Natural killer cell (primary cell): Measurements from ENCODE around the gene WIPF3. TPM values are rescaled to one million over a fixed set of nuclear protein-coding genes. Genes with fewer than 3 reads are reported as not detected.
"Not testable (repeated sequence)": the region's sequence is repeated elsewhere in the genome, so short reads cannot be mapped to it uniquely, and the experiment has no call there.

Experiments
- ATAC-seq, 3 donors: fragments of 150-1000 bp in 2 of 3; fragments of 200-7000 bp in 1 of 3; cut with Tn5 transposase; 1 replicate in 1 of 3; 2 replicates in 2 of 3; pipeline ENCODE4 v1.10.0; 2021; ENCODE audit warnings: mild to moderate bottlenecking in 2 of 3, moderate library complexity in 2 of 3
- DNase-seq, 2 donors: peaks; one replicate each; pipeline versions ENCODE4 v3.0.0 to v3.0.0-alpha.2; 2013 to 2021; ENCODE audit warnings: mixed read lengths in 1 of 2
- H3K27ac ChIP-seq: one replicate; pipeline ENCODE4 v1.5.1; 2013; ENCODE audit warnings: mild to moderate bottlenecking, low read length
- H3K27me3 ChIP-seq: one replicate; pipeline ENCODE4 v1.6.1; 2013; ENCODE audit warnings: low read length; ENCODE audit not compliant: control insufficient read depth, insufficient read depth
- H3K36me3 ChIP-seq: one replicate; pipeline ENCODE4 v1.6.1; 2013; ENCODE audit warnings: low read length; ENCODE audit not compliant: control insufficient read depth, insufficient read depth
- H3K4me1 ChIP-seq: one replicate; pipeline ENCODE4 v1.6.1; 2013; ENCODE audit warnings: low read length; ENCODE audit not compliant: control insufficient read depth, insufficient read depth
- H3K4me3 ChIP-seq: one replicate; pipeline ENCODE4 v1.5.1; 2013; ENCODE audit warnings: low read length
- H3K9me3 ChIP-seq: one replicate; pipeline ENCODE4 v1.6.1; 2013; ENCODE audit warnings: low read length; ENCODE audit not compliant: control insufficient read depth, insufficient read depth
- H3K27ac Mint-ChIP-seq, 2 donors: one replicate each; pipeline ENCODE4 v1.8.0; 2022; ENCODE audit warnings: mild to moderate bottlenecking in 2 of 2, mixed read lengths in 2 of 2, moderate library complexity in 1 of 2
- H3K27me3 Mint-ChIP-seq, 2 donors: one replicate each; pipeline ENCODE4 v1.8.0; 2022; ENCODE audit warnings: low read depth in 2 of 2, mixed read lengths in 2 of 2
- H3K36me3 Mint-ChIP-seq: one replicate; pipeline ENCODE4 v1.8.0; 2022; ENCODE audit warnings: mixed read lengths
- H3K4me1 Mint-ChIP-seq, 2 donors: one replicate each; pipeline ENCODE4 v1.8.0; 2022; ENCODE audit warnings: mixed read lengths in 2 of 2
- H3K4me3 Mint-ChIP-seq: one replicate; pipeline ENCODE4 v1.8.0; 2022; ENCODE audit warnings: mild to moderate bottlenecking, moderate library complexity, mixed read lengths
- H3K9me3 Mint-ChIP-seq, 2 donors: one replicate each; pipeline ENCODE4 v1.8.0; 2022; ENCODE audit warnings: mixed read lengths in 2 of 2
- CTCF ChIP-seq: fragments of 200-600 bp; IDR thresholded peaks from one replicate; pipeline ENCODE4 v1.8.0; 2022; ENCODE audit warnings: antibody characterized with exemption
- WGBS: methylation state at CpG from one replicate; pipeline ENCODE4 v1.1.7; 2013; ENCODE audit warnings: missing lambda C conversion rate; ENCODE audit not compliant: insufficient coverage; 5-methylcytosine and 5-hydroxymethylcytosine counted together
- intact Hi-C: fragments of 100-400 bp; cut with micrococcal nuclease; formaldehyde crosslinking; loops from one replicate; pipeline ENCODE4 v1.14.2; 2022
- total RNA-seq, 4 donors: library from RNA; stranded (reverse); fragments of 120-200 nt in 1 of 4; gene quantifications; one replicate each; pipeline versions ENCODE4 v1.2.3 to v1.2.4, GENCODE V29; 2013 to 2022

Gene WIPF3
- total RNA-seq, 3 donors from 2014 or later (not counting 1 experiment from before 2014, with no cell fraction given): not detected

- H3K4me1 Mint-ChIP-seq: peaks cover 0 to 12% of the 10 kb centered on the region in 2 donors
- 96% methylated on average over 2 of the region's 2 CpGs for WGBS
- H3K4me3 Mint-ChIP-seq: no peak overlapping the region
- no peak overlapping the region for H3K27ac Mint-ChIP-seq
- Histone ChIP-seq H3K9me3 (no peaks in the 10 kb centered on the region), H3K27ac (no peak overlapping the region), H3K27me3 (peaks cover 2% of the 10 kb centered on the region), H3K36me3 (no peaks in the 10 kb centered on the region), H3K4me3 (no peak overlapping the region), H3K4me1 (peaks cover 5% of the 10 kb centered on the region)
- H3K36me3 Mint-ChIP-seq: no peaks in the 10 kb centered on the region
- peaks cover 13 to 16% of the 10 kb centered on the region in 2 donors for H3K27me3 Mint-ChIP-seq
- TF ChIP-seq CTCF: no peak
- ATAC-seq: no peak
- intact Hi-C loops: no loop called here
- no peaks in the 10 kb centered on the region for H3K9me3 Mint-ChIP-seq
- DNase-seq: no peak
Observed at GRCh38 chr7:29886827-29887226, 80.5 kb downstream of the WIPF3 start.

GRCh38 chr7:29888006-29888405, 81.7 kb downstream of the WIPF3 start:
- Histone ChIP-seq H3K9me3 (no peaks in the 10 kb centered on the region), H3K27ac (no peak overlapping the region), H3K36me3 (no peaks in the 10 kb centered on the region), H3K4me3 (no peak overlapping the region), H3K27me3 (peaks cover 2% of the 10 kb centered on the region), H3K4me1 (peaks cover 5% of the 10 kb centered on the region)
- ATAC-seq (no peak), DNase-seq (no peak)
- Mint-ChIP-seq H3K9me3 (no peaks in the 10 kb centered on the region), H3K36me3 (no peaks in the 10 kb centered on the region), H3K4me1 (peaks cover 0 to 6% of the 10 kb centered on the region in 2 donors), H3K27me3 (peaks cover 4 to 9% of the 10 kb centered on the region in 2 donors), H3K4me3 (no peak overlapping the region), H3K27ac (no peak overlapping the region)
- intact Hi-C loops: no loop called here
- 88% methylated on average over 7 of the region's 7 CpGs for WGBS
- no peak for TF ChIP-seq CTCF

- no peak for DNase-seq
- Mint-ChIP-seq H3K4me1 (no peaks in the 10 kb centered on the region), H3K27ac (no peak overlapping the region), H3K36me3 (no peaks in the 10 kb centered on the region), H3K27me3 (peaks cover 0 to 4% of the 10 kb centered on the region in 2 donors), H3K4me3 (no peak overlapping the region), H3K9me3 (no peaks in the 10 kb centered on the region)
- Histone ChIP-seq H3K27me3 (peaks cover 2% of the 10 kb centered on the region), H3K9me3 (no peaks in the 10 kb centered on the region), H3K4me3 (no peak overlapping the region), H3K36me3 (no peaks in the 10 kb centered on the region), H3K27ac (no peak overlapping the region), H3K4me1 (no peaks in the 10 kb centered on the region)
- no peak for TF ChIP-seq CTCF
- WGBS: 98% methylated on average over 5 of the region's 5 CpGs
- no peak for ATAC-seq
- intact Hi-C loops: no loop called here
Observed at GRCh38 chr7:29889288-29889687, 83.0 kb downstream of the WIPF3 start.

- no peaks in the 10 kb centered on the region for H3K4me1 ChIP-seq
- ATAC-seq (no peak), DNase-seq (no peak)
- H3K4me1 Mint-ChIP-seq: no peaks in the 10 kb centered on the region
- 94% methylated on average over 4 of the region's 4 CpGs for WGBS
- no peak overlapping the region for H3K27ac Mint-ChIP-seq
- no peaks in the 10 kb centered on the region for H3K36me3 ChIP-seq
- no peaks in the 10 kb centered on the region for H3K9me3 Mint-ChIP-seq
- H3K36me3 Mint-ChIP-seq: no peaks in the 10 kb centered on the region
- no peak overlapping the region for H3K4me3 Mint-ChIP-seq
- no peak overlapping the region for H3K4me3 ChIP-seq
- peaks cover 2% of the 10 kb centered on the region for H3K27me3 ChIP-seq
- H3K27me3 Mint-ChIP-seq: peaks cover 0 to under 1% of the 10 kb centered on the region in 2 donors
- H3K9me3 ChIP-seq: no peaks in the 10 kb centered on the region
- TF ChIP-seq CTCF: no peak
- intact Hi-C loops: no loop called here
- no peak overlapping the region for H3K27ac ChIP-seq
Observed at GRCh38 chr7:29890251-29890650, 83.9 kb downstream of the WIPF3 start.

- H3K9me3 Mint-ChIP-seq, ATAC-seq, intact Hi-C loops, H3K4me1 ChIP-seq, H3K36me3 Mint-ChIP-seq, H3K36me3 ChIP-seq, H3K9me3 ChIP-seq, H3K27ac ChIP-seq, H3K27me3 ChIP-seq, H3K27ac Mint-ChIP-seq, H3K4me1 Mint-ChIP-seq, H3K4me3 Mint-ChIP-seq, DNase-seq, H3K27me3 Mint-ChIP-seq, H3K4me3 ChIP-seq: not testable (repeated sequence)
- 89% methylated on average over 9 of the region's 14 CpGs for WGBS
Observed at GRCh38 chr7:29890786-29891185, 84.5 kb downstream of the WIPF3 start.
